ENCODE measurements around the gene PAGE1. TPM values are rescaled to one million over a fixed set of nuclear protein-coding genes. Genes with fewer than 3 reads are reported as not detected.

The PAGE1 gene
- total and polyA plus RNA-seq, 3 donors from 2014 or later: 11.9 to 28.5 (median 17.4) TPM

DNA sequence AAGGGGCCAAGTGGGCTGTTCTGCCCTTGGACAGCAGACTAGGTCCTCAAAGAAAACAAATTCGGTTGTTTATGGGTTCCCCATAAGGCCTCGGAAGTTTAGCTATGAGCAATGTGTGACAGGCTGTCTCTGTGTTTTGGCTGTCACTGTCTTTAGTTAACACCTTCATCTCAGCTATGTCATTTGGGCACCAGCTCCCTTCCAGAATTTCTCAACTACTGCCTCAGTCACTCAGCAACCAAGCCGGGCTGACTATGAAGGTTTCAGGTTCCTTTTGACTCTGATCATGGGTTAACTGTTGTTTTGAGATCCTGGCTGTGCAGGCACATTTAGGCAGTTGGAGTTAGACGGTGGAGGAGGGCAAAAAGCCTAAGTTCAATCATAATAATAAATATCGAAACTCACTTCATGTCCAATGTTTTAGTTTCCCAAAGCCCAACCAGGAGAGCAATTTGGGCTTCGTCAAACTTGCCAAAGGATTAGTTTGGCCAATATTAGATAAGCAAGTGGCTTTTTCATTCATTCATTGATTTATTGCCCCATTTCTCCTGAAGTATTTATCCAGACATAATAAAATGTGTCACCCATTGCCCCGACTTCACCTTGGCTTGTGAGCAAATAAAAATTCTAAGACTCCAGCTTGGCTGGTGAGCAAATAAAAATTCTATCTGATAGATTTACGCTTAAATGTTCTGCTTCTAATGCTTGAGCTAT, 9.1 kb upstream of the PAGE1 start:
- H3K27ac ChIP-seq: no peak overlapping the region
- intact Hi-C loops (cut with DNase I; ENCODE audit: low total_unique reads): no loop called here
- H3K9me3 ChIP-seq: no peaks in the 10 kb centered on the region
- no peaks in the 10 kb centered on the region for H3K4me1 ChIP-seq
- no peak overlapping the region for H3K4me3 ChIP-seq
- no peaks in the 10 kb centered on the region for H3K27me3 ChIP-seq
- no peak for DNase-seq
- TF ChIP-seq POLR2A (IDR thresholded peaks at IDR 0.05) (no peak), CTCF (IDR thresholded peaks at IDR 0.05) (no peak)
- H3K36me3 ChIP-seq (ENCODE audit: low read depth, missing control alignments): no peaks in the 10 kb centered on the region
- 56 to 61% methylated on average over 6 to 8 of the region's 8 CpGs for WGBS, 2 donors

- no peaks in the 10 kb centered on the region for H3K9me3 ChIP-seq
- H3K27ac ChIP-seq: no peak overlapping the region
- no peak for DNase-seq
- H3K36me3 ChIP-seq (ENCODE audit: low read depth, missing control alignments): no peaks in the 10 kb centered on the region
- no peaks in the 10 kb centered on the region for H3K27me3 ChIP-seq
- 57 to 66% methylated on average over 5 of the region's 5 CpGs for WGBS, 2 donors
- H3K4me3 ChIP-seq: no peak overlapping the region
- intact Hi-C loops (cut with DNase I; ENCODE audit: low total_unique reads): no loop called here
- TF ChIP-seq POLR2A (IDR thresholded peaks at IDR 0.05): no peak
- TF ChIP-seq CTCF (IDR thresholded peaks at IDR 0.05): no peak
- H3K4me1 ChIP-seq: no peaks in the 10 kb centered on the region
Measured at GRCh38 chrX:49701933-49702332, 6.1 kb upstream of the PAGE1 start.

- H3K27me3 ChIP-seq: no peaks in the 10 kb centered on the region
- no peak overlapping the region for H3K27ac ChIP-seq
Measured at GRCh38 chrX:49701323-49701722, 5.5 kb upstream of the PAGE1 start.

GRCh38 chrX:49675075-49675719, 20.6 kb downstream of the PAGE1 start:
- no peaks in the 10 kb centered on the region for H3K4me1 ChIP-seq
- no peak for DNase-seq
- no peaks in the 10 kb centered on the region for H3K36me3 ChIP-seq (ENCODE audit: low read depth, missing control alignments)
- no peak overlapping the region for H3K4me3 ChIP-seq
- WGBS, 2 donors: 57 to 90% methylated on average over 2 of the region's 2 CpGs
- H3K9me3 ChIP-seq: no peaks in the 10 kb centered on the region
- intact Hi-C loops (cut with DNase I; ENCODE audit: low total_unique reads): no loop called here
- H3K27me3 ChIP-seq: no peaks in the 10 kb centered on the region
- TF ChIP-seq CTCF (IDR thresholded peaks at IDR 0.05) (no peak), POLR2A (IDR thresholded peaks at IDR 0.05) (no peak)
- H3K27ac ChIP-seq: no peak overlapping the region

More at GRCh38 chrX:49701323-49701722, 5.5 kb upstream of the PAGE1 start:
- Histone ChIP-seq H3K9me3 (no peaks in the 10 kb centered on the region), H3K4me1 (no peaks in the 10 kb centered on the region), H3K36me3 (ENCODE audit: low read depth, missing control alignments) (no peaks in the 10 kb centered on the region), H3K4me3 (no peak overlapping the region)
- intact Hi-C loops (cut with DNase I; ENCODE audit: low total_unique reads): no loop called here
- TF ChIP-seq CTCF (IDR thresholded peaks at IDR 0.05) (no peak), POLR2A (IDR thresholded peaks at IDR 0.05) (no peak)
- DNase-seq: no peak

All from testis (tissue), 3 donors.